Vagina (tissue), 2 donors: Measurements from ENCODE around the gene CPOX.

Experiments
- POLR2A ChIP-seq, 2 donors: fragments of 450-650 bp; IDR thresholded peaks; one replicate each; pipeline ENCODE4 v1.6.1; 2017; ENCODE audit warnings: antibody characterized with exemption in 2 of 2, mild to moderate bottlenecking in 2 of 2, moderate library complexity in 2 of 2
- POLR2AphosphoS5 ChIP-seq, 2 donors: sonication (generic); formaldehyde crosslinking; IDR thresholded peaks; one replicate each; pipeline ENCODE4 v1.9.0; 2017; ENCODE audit warnings: antibody characterized with exemption in 2 of 2, mild to moderate bottlenecking in 2 of 2, low read depth in 1 of 2; ENCODE audit not compliant: insufficient read depth in 1 of 2
- TF ChIP-seq, protein P1 (sequence below), 3 experiments: fragments of 450-650 bp in 2 of 3; fragments of 200-600 bp in 1 of 3; sonication (generic) in 1 of 3; IDR thresholded peaks; one replicate each; pipeline ENCODE4 v1.5.1; 2017 to 2019; ENCODE audit warnings: antibody characterized with exemption in 3 of 3, mild to moderate bottlenecking in 2 of 3, moderate library complexity in 2 of 3

DNA sequence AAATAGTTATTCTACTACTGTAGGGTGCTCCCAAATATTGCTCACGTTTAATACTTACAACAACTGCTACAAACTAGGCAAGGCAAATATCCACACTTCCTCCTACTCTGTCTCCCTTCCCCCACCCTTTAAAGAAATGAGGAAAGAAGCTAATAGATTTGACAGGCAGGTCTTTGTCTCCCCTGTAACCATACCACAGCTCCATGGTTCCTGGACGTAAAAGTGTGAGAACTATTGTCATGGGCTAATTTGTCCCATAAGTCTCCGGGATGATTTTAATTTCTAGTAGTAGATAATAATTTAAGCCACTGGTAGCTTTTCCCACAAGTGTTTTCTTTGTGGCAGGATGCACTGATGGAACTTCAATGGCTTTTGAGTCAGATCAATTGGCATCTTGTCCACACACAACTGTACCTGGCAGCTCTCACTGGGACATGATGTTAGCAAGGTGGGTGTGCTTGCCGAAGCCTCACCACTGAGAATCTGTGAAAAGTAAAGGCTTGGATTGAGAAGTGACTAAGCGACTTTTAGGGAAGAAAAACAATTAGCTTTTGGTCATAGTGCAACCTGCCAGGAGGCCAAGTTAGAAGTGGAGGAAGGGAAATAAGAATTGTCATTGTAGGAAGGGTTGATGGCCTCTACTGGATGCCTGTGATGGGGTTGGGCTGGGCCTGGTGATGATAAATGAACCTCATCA is 1.4 kb upstream of the CPOX start:
- TF ChIP-seq, protein P1, sequence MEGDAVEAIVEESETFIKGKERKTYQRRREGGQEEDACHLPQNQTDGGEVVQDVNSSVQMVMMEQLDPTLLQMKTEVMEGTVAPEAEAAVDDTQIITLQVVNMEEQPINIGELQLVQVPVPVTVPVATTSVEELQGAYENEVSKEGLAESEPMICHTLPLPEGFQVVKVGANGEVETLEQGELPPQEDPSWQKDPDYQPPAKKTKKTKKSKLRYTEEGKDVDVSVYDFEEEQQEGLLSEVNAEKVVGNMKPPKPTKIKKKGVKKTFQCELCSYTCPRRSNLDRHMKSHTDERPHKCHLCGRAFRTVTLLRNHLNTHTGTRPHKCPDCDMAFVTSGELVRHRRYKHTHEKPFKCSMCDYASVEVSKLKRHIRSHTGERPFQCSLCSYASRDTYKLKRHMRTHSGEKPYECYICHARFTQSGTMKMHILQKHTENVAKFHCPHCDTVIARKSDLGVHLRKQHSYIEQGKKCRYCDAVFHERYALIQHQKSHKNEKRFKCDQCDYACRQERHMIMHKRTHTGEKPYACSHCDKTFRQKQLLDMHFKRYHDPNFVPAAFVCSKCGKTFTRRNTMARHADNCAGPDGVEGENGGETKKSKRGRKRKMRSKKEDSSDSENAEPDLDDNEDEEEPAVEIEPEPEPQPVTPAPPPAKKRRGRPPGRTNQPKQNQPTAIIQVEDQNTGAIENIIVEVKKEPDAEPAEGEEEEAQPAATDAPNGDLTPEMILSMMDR (IDR thresholded peaks at IDR 0.05) = no peak
- no peak for TF ChIP-seq POLR2A (IDR thresholded peaks at IDR 0.05)
- no peak for TF ChIP-seq POLR2AphosphoS5 (IDR thresholded peaks at IDR 0.05; ENCODE audit: insufficient read depth in 1 of 2, low read depth in 1 of 2)
